ENCODE results near the gene PAGR1. TPM values are rescaled to one million over a fixed set of nuclear protein-coding genes. Genes with fewer than 3 reads are reported as not detected.
A peak's percentile ranks its signal among the peaks of the same experiment; 100 is the strongest.
"Not testable (repeated sequence)": the region's sequence is repeated elsewhere in the genome, so short reads cannot be mapped to it uniquely, and the experiment has no call there.

The PAGR1 gene
- total and polyA plus RNA-seq, 9 of the 15 experiments (the other 6 are each of a cell fraction or from before 2014, with no cell fraction given), result 1.4 to 58.2 (median 16.8) TPM

DNA sequence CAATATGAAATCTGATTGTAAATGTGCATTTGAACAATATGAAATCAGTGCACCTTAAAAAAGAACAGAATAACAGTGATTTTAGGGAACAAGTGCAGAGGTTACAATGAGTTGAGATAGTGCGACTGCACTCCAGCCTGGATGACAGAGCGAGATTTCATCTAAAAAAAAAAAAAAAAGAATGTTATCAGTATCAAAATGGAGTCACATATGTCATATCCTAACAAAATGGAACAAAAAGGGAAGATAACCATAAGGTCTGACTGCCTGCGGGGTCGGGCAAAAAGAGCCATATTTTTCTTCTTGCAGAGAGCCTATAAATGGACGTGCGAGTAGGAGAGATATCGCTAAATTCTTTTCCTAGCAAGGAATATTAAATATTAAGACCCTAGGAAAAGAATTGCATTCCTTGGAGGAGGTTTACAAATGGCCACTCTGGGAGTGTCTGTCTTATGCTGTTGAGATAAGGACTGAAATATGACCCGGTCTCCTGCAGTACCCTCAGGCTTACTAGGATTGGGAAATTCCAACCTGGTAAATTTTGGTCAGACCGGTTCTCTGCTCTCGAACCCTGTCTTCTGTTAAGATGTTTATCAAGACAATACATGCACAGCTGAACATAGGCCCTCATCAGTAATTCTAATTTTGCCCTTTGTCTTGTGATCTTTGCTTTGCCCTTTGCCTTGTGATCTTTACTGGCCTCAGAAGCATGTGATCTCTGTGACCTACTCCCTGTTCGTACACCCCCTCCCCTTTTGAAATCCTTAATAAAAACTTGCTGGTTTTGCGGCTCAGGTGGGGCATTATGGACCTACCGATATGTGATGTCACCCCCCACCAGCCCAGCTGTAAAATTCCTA lies 32.6 kb upstream of the PAGR1 start:
- H3K79me2 ChIP-seq (ENCODE audit: control insufficient read depth, insufficient read depth, low read length); H3K36me3 ChIP-seq (ENCODE audit: control insufficient read depth, insufficient read depth, low read length); H3K4me1 ChIP-seq (replicated peaks in 1 of 2; ENCODE audit: control insufficient read depth in 2 of 2, insufficient read depth in 2 of 2, low read length in 2 of 2); in situ Hi-C loops (cut with MboI); H3K4me2 ChIP-seq (ENCODE audit: insufficient read depth, low read length); H3K27ac ChIP-seq (ENCODE audit: extremely low read depth, low read depth, low read length); H3K9me1 ChIP-seq (ENCODE audit: control insufficient read depth, insufficient read depth, low read length); H3K9me3 ChIP-seq (replicated peaks; ENCODE audit: control insufficient read depth, insufficient read depth, low read depth, low read length); BruUV-seq (replicated peaks); H3K9ac ChIP-seq (ENCODE audit: insufficient read depth in 1 of 2, low read depth in 2 of 2, low read length in 2 of 2); H4K20me1 ChIP-seq (replicated peaks; ENCODE audit: control insufficient read depth, insufficient read depth, low read length); ATAC-seq; H3K4me3 ChIP-seq; TF ChIP-seq ID3 (CRISPR knock-in tag; IDR thresholded peaks at IDR 0.05): not testable (repeated sequence)
- ChIA-PET POLR2A (interaction anchor here (2.3 kb wide), 1 partner anchor 9 kb away, joined by 10 read pairs; no protein-coding TSS in a partner anchor), CTCF (ENCODE audit: low intra/inter-chr PET ratio) (interaction anchor here (0.6 kb wide), 1 partner anchor 27 kb away, joined by 3 read pairs; no protein-coding TSS in a partner anchor)
- FAIRE-seq, result peak; percentile 61
- peaks cover 23 to 27% of the 10 kb centered on the region in 2 experiments for H3K27me3 ChIP-seq (ENCODE audit: control insufficient read depth in 2 of 2, insufficient read depth in 2 of 2, low read length in 2 of 2)
- intact Hi-C loops (cut with micrococcal nuclease), result loop anchor here (10.0 kb wide), 1 partner anchor 79 kb away; no protein-coding TSS in a partner anchor
- peak in 1 of 4 experiments; percentile 34 for DNase-seq (ENCODE audit: extremely low read depth in 1 of 4, low spot score in 3 of 4)
- 0 out of 2 replicates have a peak overlapping the region, but pooled peaks have one; percentile 56 for H2AFZ ChIP-seq (ENCODE audit: low read depth, low read length)
- 5% methylated on average over 12 of the region's 13 CpGs for WGBS (ENCODE audit: insufficient coverage, low coverage, missing lambda C conversion rate)
- TF ChIP-seq DDX20 (tag; IDR thresholded peaks at IDR 0.05; ENCODE audit: low read depth), result peak; percentile 98
- 0 out of 2 replicates have a peak, but pooled peaks have one; percentile 23 for TF ChIP-seq ZNF561 (CRISPR knock-in tag; conservative IDR thresholded peaks at IDR 0.05)
- TF ChIP-seq ZFP1 (CRISPR knock-in tag; IDR thresholded peaks at IDR 0.05), result peak; percentile 67; the same call in 1 of the 2 replicates
- peak; percentile 74; the same call in 1 of the 2 replicates for TF ChIP-seq ZNF75A (CRISPR knock-in tag; IDR thresholded peaks at IDR 0.05)
- TF ChIP-seq ETS2 (tag; IDR thresholded peaks at IDR 0.05; ENCODE audit: borderline replicate concordance, poor library complexity, severe bottlenecking), result peak; percentile 36
- 0 out of 2 replicates have a peak, but pooled peaks have one; percentile 43 for TF ChIP-seq STAT5B (CRISPR knock-in tag; IDR thresholded peaks at IDR 0.05)
- TF ChIP-seq KDM1A (IDR thresholded peaks at IDR 0.05), result peak; percentile 96 to 97
- peak; percentile 85; the same call in 1 of the 2 replicates for TF ChIP-seq HIVEP1 (CRISPR knock-in tag; IDR thresholded peaks at IDR 0.05)
- peak; percentile 74; the same call in 1 of the 2 replicates for TF ChIP-seq ILK (tag; IDR thresholded peaks at IDR 0.05; ENCODE audit: borderline replicate concordance, low read depth)
- TF ChIP-seq DPF2 (IDR thresholded peaks at IDR 0.05), result peak; percentile 30; the same call in 1 of the 2 replicates
- TF ChIP-seq SMARCE1 (IDR thresholded peaks at IDR 0.05), result peak; percentile 35; the same call in 1 of the 2 replicates
- TF ChIP-seq MEIS2 (IDR thresholded peaks at IDR 0.05; ENCODE audit: partially characterized antibody), result peak; percentile 41
- peak; percentile 81 for TF ChIP-seq ZNF584 (CRISPR knock-in tag; IDR thresholded peaks at IDR 0.05; ENCODE audit: low read depth)
- 0 out of 4 replicates have a peak, but pooled peaks of 1 of the 2 experiments have one; percentile 6 for TF ChIP-seq TRIM24 (IDR thresholded peaks at IDR 0.05)
- TF ChIP-seq MAFG (tag; conservative IDR thresholded peaks at IDR 0.05), result 0 out of 2 replicates have a peak, but pooled peaks have one; percentile 32
- peak; percentile 98 for TF ChIP-seq ID3 (tag; IDR thresholded peaks at IDR 0.05)
- 0 out of 2 replicates have a peak, but pooled peaks have one; percentile 8 for TF ChIP-seq NCOR1 (IDR thresholded peaks at IDR 0.05)

All from K562 (cell line).